Stimulated activated CD8-positive, alpha-beta memory T cell treated with anti-CD3 and anti-CD28 coated beads, Interleukin-12 subunit alpha, Interleukin-12 subunit beta, amount 100 ng/mL, for 24 hours (primary cell): ENCODE data around the gene TBC1D24.

Source experiments
- DNase-seq: peaks from one replicate; pipeline ENCODE4 v3.0.0-alpha.2; 2020; ENCODE audit errors: extremely low read depth

TBC1D24 gene

DNA sequence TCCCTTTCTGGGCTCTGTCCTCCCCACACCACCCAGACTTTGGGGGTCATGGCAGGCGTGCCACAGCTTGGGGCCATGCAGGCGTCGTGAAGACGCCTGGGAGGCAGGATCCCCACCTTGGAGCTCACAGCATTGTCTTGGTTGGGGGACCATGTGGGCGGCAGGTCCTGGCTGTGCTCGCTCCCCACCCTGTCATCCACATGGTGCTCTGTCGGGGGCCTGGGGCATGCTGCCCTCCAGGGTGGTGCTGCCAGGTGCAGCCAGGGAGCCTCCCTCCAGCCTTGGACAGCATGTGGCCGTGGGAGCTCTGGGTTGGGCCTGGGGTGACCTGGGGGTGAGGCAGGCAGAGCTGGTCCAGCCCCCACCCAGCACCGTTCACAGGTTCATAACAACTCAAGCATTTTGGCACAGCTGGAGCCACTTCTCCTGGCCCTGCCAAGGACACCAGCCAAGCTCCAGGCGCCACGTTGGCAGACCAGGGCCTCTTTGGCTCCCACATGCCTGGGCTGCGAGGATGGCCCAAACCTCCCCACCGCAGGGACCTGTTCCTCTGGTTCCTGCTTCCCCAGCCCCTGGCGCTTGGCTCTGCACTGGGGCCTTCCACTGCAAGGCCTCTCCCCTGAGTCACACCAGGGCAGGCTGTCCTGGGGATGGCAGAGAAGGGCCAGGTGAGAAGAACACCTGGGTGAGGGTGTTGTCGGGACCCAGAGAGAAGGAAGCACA lies 23.8 kb downstream of the TBC1D24 start:
- DNase-seq: no peak

GRCh38 chr16:2499454-2499853 lies 24.5 kb downstream of the TBC1D24 start:
- no peak for DNase-seq

DNA sequence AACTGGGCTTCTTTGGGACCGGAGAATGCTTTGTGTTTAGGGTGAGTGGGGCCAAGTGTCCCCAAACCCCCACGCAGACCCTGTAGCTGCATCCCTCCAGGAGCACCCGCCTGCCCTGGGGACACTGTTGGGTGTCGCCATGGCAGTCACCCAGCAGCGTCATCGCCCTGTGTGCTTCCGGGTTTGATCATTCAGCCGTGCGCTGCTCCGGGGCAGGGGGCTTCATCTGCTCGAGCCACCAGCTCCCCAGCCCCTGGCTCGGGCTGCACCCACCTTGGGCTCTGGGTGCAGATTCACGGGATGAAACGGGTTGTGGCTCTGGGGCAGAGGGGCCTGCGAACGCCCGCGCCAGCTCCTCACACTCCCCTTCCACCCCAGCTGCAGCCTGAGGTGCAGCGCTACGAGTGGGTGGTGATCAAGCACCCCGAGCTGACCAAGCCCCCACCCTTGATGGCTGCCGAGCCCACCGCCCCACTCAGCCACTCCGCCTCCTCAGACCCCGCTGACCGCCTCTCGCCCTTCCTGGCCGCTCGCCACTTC lies 25.0 kb downstream of the TBC1D24 start:
- DNase-seq: no peak

GRCh38 chr16:2500430-2500917 lies 25.5 kb downstream of the TBC1D24 start:
- DNase-seq: no peak

DNA sequence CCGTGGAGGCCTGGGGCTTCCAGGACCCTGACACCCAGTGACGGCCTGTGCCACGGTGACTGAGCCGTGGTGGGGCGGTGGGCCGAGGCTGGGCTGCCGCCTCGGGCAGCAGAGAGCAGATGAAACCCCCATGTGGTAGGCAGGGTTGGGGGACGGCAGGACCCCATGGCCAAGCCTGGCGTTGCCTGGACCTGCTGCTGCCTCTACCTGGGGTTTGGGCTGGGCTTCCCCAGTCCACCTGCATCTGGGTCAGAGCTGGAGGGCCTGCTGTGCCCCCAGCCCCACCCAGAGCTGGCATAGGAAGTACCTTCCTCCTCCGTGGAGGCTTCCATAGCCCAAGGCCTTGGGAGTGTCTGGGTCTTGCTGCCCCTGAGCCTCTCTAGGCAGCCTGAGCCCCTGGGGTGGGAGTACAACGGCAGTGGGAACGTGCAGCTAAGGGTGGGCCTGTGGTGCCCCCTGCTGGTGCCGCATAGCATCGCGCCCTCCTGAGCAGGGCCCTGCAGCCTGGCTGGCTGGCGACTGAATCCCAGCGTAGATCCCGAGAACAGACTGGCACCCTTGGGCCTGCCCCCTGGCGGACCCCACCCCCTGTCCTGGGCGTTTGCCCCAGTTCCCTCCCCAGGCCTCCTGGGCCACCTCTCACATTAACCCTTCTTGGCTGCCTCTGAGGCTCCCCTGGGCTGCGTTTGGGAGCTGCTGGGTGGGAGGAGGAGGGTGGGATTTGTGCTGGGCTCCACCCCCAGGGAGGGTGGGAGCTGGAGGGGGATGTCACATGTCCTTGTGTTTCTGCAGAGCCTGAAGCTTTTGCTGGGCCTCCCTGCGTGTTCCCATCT lies 26.2 kb downstream of the TBC1D24 start:
- DNase-seq: no peak

GRCh38 chr16:2501946-2502895 lies 27.3 kb downstream of the TBC1D24 start:
- DNase-seq: no peak

- DNase-seq: no peak
These were observed 30.8 kb downstream of the TBC1D24 start for GRCh38 chr16:2505695-2506094.

DNA sequence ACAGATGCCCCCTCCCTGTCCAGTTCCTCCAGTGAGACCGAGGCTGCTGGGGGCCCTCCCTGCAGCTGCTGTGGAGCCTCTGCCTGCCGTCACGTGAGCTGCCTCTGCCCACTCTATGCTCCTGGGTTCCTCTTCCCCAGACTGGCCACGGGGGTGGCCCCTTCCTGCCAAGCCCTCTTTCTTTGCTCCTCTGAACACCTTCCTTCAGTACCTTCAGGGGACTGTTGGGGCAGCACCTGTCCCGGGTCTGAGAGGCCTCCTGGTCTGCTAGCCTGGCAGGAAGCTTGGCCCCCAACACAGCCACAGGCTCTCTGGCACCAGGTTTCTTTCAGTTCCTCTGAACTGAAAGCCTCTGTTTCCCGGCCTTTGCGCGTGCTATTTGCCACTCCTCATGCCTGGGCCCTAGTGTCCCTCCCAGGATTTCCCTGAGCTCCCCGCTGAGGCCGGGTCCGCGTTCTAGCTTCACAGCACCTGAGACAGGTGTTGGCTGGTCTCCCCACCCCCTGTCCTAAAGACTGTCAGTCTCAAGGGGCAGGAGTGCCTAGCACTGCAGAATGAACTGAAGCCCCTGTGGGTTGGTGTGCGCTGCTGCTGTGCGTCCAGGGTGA lies 32.2 kb downstream of the TBC1D24 start:
- no peak for DNase-seq

DNA sequence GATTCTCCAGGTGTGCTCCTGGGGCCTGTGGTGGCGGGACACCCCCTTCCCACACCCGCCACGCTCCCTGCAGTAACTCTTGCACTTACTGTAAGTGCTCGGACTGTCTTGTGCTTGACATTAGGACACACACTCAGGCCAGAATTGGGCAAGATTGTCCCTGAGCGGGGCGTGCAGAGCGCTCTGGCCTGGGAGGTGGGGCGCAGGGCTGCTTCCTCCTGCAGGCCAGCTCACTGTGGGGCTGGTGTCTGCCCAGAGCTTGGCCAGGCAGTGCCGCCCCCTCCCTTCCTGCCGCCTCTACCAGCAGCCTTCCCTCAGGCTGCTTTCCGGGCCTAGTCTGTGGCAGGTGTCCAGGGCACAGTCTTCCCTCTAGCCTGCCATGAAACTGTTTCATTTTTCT lies 32.7 kb downstream of the TBC1D24 start:
- DNase-seq: no peak

- DNase-seq: no peak
These were observed 33.9 kb downstream of the TBC1D24 start for GRCh38 chr16:2508722-2509400.

DNA sequence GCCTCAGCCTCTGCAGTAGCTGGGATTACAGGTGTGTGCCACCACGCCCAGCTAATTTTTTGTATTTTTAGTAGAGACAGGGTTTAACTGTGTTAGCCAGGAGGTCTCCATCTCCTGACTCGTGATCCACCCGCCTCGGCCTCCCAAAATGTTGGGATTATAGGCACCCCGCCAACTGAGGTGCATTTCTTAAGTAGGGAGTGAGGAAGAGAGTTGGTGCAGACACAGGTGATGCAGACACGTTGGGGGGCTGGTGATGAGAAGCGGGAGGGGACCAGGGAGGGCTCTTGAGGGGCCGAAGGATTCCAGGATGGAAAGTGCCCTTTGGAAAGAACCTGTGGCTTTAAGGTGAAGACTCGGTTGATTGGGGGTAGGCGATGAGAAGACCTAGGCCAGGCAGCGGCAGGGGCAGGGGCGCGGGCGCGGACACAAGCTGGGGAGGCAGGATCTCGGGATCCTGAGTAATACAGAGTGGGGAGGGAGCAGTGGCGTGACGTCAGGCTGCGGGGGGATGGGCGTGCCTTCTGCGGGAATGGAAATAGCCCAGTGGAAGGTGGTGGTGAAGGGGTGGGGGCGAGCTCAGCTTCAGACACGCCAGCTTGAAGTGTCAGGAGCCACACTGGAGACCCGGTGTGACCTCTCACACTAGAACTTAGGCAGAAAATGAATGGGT lies 36.3 kb downstream of the TBC1D24 start:
- no peak for DNase-seq

DNA sequence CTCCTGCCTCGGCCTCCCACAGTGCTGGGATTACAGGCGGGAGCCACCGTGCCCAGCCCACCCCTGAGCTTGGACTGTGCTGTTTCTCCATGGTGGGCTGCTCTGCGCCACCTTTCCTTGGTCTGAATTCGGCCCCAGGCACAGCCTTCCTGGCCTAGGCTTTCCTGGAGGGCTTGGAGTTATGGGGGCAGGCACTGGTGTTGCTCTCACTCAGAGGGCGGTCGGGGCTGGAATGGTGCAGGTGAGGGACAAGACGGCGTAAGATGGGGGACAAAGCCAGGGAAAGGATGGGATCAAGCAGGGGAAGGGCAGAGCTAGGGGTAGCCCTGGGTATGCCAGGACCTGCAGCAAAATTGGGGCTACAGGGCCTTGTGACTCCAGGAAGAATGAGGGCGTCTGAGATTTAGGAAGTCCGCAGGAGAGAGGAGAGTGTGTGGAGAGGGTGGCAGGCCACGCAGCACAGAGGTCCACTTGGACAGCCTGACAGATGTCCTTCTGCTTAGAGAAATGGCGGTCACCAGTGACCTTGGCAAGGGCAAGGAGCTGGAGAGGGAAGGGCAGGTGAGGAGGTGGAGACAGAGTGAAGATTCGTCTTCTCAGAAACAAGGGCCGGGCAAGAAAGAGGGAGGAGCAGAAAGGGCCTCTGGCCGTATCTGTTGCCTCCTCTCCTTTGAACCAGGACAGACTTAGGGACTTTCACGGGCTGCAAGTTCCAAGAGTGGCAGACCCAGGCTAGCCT lies 37.2 kb downstream of the TBC1D24 start:
- no peak for DNase-seq

- no peak for DNase-seq
These were observed 37.9 kb downstream of the TBC1D24 start for GRCh38 chr16:2512735-2513404.

DNA sequence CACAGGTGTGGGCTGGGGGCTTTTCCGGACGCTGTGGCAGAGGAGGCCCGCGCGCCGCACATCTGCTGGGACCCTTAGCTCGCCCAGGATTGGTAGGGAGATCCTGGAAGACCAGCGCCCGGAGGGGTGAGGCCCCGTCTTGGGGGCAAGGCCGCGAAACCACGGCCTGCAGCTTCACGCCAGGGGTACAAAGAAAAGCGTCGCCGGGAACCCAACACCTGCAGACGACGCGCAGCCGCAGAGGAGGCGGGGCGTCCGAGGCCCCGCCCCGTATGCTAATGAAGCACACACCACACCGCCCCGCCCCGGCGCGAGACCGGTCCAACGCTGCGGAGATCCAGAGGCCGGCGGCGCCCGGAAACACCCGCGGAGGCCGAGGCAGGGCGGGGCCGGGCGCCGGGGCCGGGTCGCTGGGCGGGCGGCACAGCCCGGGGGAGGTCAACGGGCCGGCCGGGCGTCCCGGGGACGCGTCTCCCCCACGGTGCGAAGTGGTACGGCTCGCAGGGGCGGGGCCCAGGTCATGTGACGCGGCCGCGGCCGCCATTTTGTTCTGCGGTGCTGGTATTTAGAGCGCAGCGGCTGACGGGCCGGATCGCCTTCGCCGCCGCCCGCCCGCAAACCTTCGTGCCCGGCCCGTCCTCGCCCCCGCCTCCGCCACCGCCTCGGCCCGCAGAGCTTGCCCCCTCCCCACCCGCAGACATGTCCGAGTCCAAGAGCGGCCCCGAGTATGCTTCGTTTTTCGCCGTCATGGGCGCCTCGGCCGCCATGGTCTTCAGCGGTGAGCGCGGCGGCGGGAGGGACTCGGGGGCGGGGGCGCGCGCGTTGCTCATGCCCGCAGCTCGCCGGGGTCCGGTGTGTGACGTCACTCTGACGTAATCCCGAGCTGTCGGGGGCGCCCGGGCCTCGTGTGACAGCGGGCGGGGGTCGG lies 38.7 kb downstream of the TBC1D24 start, which contains the start of gene ATP6V0C:
TSS of gene ATP6V0C (plus strand) at position 548 of the 928 bp plus-strand sequence. CDS start at position 700, 152 bp downstream.
- peak; percentile 70 for DNase-seq

DNA sequence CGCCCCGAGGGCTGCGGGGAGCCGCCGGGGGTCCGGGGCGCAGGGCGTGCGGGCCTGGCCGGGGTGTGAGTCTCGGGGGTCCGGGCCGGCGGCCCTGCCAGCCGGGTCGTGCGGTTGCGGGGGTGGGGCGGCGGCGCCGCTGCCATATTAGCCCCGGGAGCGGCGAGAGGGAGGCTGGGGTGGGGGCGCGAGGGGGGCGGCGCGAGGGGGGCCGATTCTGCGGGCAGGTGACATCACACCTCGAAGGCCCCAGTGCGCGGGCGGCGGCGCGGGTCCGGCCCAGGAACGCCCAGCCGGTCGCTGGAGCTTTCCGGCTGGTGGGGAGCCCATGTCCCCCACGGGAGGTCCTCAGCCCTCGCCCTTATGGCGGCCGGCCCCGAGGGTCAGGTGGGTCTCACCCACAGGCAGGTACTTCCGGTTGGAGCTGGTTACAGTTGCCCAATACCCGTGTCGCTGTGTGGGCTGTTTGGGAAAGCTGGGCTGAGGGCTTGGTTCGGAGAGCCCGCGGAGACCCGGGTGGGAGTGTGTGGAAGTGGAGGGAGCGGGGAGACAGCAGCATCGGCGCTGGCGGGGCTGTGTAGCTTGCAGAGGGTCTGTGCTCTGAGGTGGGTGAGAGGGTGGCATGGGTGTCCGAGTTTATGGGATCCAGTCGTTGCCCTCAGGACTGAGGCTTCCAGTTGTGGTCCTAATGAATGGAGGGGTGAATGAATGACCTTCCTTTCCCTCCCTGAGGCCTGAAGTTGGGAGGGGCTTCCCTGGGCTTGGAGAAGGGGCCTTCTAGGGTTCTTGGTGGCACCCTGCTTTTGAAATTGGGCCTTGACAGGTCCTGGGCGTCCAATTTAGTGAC lies 39.6 kb downstream of the TBC1D24 start:
- DNase-seq: no peak

DNA sequence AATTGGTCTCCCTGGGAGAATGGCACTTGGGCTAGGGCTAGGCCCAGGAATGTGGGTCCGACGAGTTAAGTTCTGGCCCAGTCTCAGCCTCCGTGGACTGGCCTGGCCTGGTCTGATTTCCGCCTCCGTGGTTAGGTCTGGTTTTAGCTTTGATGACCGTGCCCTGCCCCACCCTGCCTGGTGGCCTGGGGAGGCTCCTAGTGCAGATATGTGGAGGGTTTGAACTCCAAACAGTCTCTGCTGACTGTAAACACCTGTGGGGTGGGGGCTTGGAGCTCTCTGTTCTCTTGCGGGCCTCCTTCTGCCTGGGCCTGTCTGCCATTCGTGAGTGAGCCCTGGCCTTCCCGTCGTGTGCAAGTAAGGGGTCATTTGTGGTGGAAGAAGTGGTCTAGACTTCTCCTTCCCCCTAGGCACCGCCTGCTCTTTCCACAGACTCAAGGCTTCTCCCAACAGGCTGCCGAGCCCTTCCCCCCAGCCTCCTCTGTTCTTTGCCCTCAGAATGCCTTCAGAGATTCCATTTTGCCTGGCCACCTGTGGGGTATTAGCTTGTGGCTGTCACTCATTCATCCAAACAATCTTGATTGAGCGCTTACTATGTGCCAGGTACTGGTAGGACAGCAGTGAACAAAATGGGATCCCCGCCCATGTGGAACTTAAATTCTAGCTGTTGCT lies 40.4 kb downstream of the TBC1D24 start:
- DNase-seq: no peak
